CD4-positive, alpha-beta T cell treated with Interleukin-1 beta for 1 hour (primary cell): ENCODE data around the gene FLYWCH1.

ENCODE experiments used
- DNase-seq, 2 donors: peaks; one replicate each; pipeline ENCODE4 v3.0.0-alpha.2; 2020 to 2022

The FLYWCH1 gene

GRCh38 chr16:2987286-2987685 is 75.6 kb downstream of the FLYWCH1 start:
- DNase-seq = no peak

- DNase-seq = no peak
Measured at GRCh38 chr16:2987833-2988232, 76.1 kb downstream of the FLYWCH1 start.

- no peak for DNase-seq
Measured at GRCh38 chr16:2988590-2989099, 76.9 kb downstream of the FLYWCH1 start.

- DNase-seq = no peak
Measured at GRCh38 chr16:2990891-2991290, 79.2 kb downstream of the FLYWCH1 start.

GRCh38 chr16:2991566-2992261 is 80.0 kb downstream of the FLYWCH1 start:
- DNase-seq = no peak

- no peak for DNase-seq
Measured at GRCh38 chr16:2992383-2993081, 80.8 kb downstream of the FLYWCH1 start.

GRCh38 chr16:2996298-2996697 is 84.6 kb downstream of the FLYWCH1 start:
- no peak for DNase-seq

- no peak for DNase-seq
Measured at GRCh38 chr16:2999929-3000328, 88.2 kb downstream of the FLYWCH1 start.

- no peak for DNase-seq
Measured at GRCh38 chr16:3000540-3000939, 88.8 kb downstream of the FLYWCH1 start.
